ENCODE data around the gene TM9SF1. TPM values are rescaled to one million over a fixed set of nuclear protein-coding genes. Genes with fewer than 3 reads are reported as not detected.

The TM9SF1 gene
- total RNA-seq, 1 experiment from 2014 or later, result 67.8 TPM

DNA sequence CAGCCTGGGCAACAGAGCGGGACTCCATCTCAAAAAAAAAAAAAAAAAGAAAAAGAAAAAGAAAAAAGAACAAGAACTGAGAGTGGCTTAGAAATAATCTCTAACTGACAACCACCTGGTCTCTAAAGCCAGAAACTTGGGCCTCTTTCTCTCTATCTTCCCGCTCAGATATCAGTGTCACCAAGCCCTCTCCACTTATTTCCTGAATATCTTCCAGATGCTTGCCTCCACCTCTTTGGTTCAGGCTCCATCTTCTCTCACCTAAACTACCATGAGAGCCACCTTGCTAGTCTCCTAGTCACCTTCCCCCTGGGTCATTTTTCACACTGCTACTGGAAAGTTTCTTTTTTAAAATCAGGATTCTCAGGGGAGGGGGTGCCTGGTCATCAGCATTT lies 1.8 kb upstream of the TM9SF1 start:
- no peak for DNase-seq (ENCODE audit: unreplicated experiment)
- Mint-ChIP-seq H3K9me3 (ENCODE audit: unreplicated experiment) (no peaks in the 10 kb centered on the region), H3K4me3 (ENCODE audit: unreplicated experiment) (peak overlapping the region; percentile 81), H3K36me3 (ENCODE audit: insufficient read depth, unreplicated experiment) (peaks cover 52% of the 10 kb centered on the region), H3K4me1 (ENCODE audit: insufficient read depth, unreplicated experiment) (peaks cover 18% of the 10 kb centered on the region), H3K27me3 (ENCODE audit: insufficient read depth, unreplicated experiment) (no peaks in the 10 kb centered on the region), H3K27ac (ENCODE audit: low read depth, unreplicated experiment) (no peak overlapping the region)
- POLR2A ChIA-PET, result interaction anchor here (1.1 to 3.9 kb wide), 10 partner anchors 15 to 719 kb away, joined by 3 to 68 read pairs (median 16); partner anchors contain the start of genes CHMP4A, DHRS1, LTB4R2 and MDP1
- intact Hi-C loops (cut with micrococcal nuclease), result loop anchor here (5.0 kb wide), 1 partner anchor 45 kb away; the partner anchor contains the start of gene TINF2
- no TSS peak for BruUV-seq (replicated peaks)
- TF ChIP-seq, protein P1, sequence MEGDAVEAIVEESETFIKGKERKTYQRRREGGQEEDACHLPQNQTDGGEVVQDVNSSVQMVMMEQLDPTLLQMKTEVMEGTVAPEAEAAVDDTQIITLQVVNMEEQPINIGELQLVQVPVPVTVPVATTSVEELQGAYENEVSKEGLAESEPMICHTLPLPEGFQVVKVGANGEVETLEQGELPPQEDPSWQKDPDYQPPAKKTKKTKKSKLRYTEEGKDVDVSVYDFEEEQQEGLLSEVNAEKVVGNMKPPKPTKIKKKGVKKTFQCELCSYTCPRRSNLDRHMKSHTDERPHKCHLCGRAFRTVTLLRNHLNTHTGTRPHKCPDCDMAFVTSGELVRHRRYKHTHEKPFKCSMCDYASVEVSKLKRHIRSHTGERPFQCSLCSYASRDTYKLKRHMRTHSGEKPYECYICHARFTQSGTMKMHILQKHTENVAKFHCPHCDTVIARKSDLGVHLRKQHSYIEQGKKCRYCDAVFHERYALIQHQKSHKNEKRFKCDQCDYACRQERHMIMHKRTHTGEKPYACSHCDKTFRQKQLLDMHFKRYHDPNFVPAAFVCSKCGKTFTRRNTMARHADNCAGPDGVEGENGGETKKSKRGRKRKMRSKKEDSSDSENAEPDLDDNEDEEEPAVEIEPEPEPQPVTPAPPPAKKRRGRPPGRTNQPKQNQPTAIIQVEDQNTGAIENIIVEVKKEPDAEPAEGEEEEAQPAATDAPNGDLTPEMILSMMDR (IDR thresholded peaks at IDR 0.05; ENCODE audit: unreplicated experiment), result no peak
- CTCF ChIA-PET, result interaction anchor here (1.4 to 3.3 kb wide), 3 partner anchors 45 to 111 kb away, joined by 3 to 17 read pairs (median 8); partner anchors contain the start of genes CIDEB and TINF2

DNA sequence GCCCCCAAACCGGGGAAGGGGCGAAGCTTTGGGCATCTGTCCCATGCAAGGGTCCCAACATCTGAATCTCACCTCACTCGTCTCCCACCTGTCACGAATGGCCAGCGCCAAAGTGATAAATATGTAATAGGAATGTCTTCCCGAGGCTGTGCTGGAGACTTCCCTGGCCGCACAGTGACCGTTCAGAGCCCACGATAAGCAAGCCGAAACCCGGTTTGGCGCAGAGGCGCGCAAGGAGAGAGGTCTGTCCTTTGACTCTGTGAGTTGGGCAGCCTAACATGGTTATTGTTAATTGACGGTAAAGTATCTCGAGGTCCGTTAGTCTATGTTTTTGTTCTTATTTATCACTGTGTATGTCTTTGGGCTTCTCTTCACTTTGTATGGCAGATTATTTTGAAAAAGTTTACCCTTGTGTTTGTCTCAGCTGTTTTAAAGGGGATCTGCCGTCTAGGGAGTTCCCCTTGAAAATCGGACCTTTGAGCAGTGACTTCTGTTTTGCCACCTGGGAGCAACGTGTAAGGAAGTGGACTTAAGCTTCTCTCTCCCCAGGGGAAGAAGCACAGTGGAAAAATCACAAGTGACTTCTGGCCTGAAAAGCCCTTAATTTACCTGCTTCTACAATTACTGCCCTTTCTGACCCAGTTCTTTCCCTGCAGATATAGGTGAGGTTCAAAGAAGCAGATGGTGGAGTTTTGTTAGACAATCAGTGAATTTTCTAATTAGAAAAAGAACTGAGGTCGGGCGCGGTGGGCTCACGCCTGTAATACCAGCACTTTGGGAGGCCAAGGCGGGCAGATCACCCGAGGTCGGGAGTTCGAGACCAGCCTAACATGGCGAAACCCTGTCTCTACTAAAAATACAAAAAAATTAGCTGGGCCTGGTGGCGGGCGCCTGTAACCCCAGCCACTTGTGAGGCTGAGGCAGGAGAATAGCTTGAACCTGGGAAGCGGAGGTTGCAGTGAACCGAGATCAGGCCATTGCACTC lies 1.1 kb upstream of the TM9SF1 start:
- DNase-seq (ENCODE audit: unreplicated experiment), result peak; percentile 32
- Mint-ChIP-seq H3K27me3 (ENCODE audit: insufficient read depth, unreplicated experiment) (no peaks in the 10 kb centered on the region), H3K27ac (ENCODE audit: low read depth, unreplicated experiment) (peak overlapping the region; percentile 96), H3K9me3 (ENCODE audit: unreplicated experiment) (no peaks in the 10 kb centered on the region), H3K36me3 (ENCODE audit: insufficient read depth, unreplicated experiment) (peaks cover 45% of the 10 kb centered on the region), H3K4me3 (ENCODE audit: unreplicated experiment) (peak overlapping the region; percentile 81), H3K4me1 (ENCODE audit: insufficient read depth, unreplicated experiment) (peaks cover 18% of the 10 kb centered on the region)
- ChIA-PET POLR2A (interaction anchor here (0.7 to 3.9 kb wide), 32 partner anchors 8 to 895 kb away, joined by 3 to 68 read pairs (median 6); partner anchors contain the start of genes CHMP4A, DCAF11, DHRS1 and EMC9), CTCF (interaction anchor here (0.7 to 3.3 kb wide), 7 partner anchors 10 to 864 kb away, joined by 3 to 17 read pairs (median 3); partner anchors contain the start of genes CIDEB and TINF2)
- BruUV-seq (replicated peaks), result TSS peak; percentile 66
- TF ChIP-seq, protein P1 (IDR thresholded peaks at IDR 0.05; ENCODE audit: unreplicated experiment), result no peak
- intact Hi-C loops (cut with micrococcal nuclease), result loop anchor here (5.0 kb wide), 1 partner anchor 46 kb away; the partner anchor contains the start of gene TINF2

DNA sequence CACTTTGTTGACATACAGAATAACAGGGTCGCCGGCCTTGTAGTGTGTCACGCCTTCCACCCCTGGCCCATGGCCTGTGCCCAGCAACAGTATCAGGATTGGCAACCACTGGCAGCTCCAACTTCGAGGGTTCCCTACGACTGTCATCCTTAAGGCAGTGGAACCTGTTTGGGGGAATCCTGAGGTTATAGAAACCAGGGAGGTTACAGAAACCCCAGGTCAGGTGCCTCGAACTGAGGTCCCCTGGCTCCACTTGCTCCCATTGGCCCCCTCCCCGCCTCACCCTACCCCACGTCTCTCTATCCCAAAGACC lies 412 bp downstream of the TM9SF1 start:
- H3K36me3 Mint-ChIP-seq (ENCODE audit: insufficient read depth, unreplicated experiment), result peaks cover 48% of the 10 kb centered on the region
- peak overlapping the region; percentile 81 for H3K4me3 Mint-ChIP-seq (ENCODE audit: unreplicated experiment)
- intact Hi-C loops (cut with micrococcal nuclease), result loop anchor here (5.0 kb wide), 1 partner anchor 47 kb away; the partner anchor contains the start of gene TINF2
- peaks cover 23% of the 10 kb centered on the region for H3K4me1 Mint-ChIP-seq (ENCODE audit: insufficient read depth, unreplicated experiment)
- TF ChIP-seq, protein P1 (IDR thresholded peaks at IDR 0.05; ENCODE audit: unreplicated experiment), result no peak
- H3K9me3 Mint-ChIP-seq (ENCODE audit: unreplicated experiment), result no peaks in the 10 kb centered on the region
- DNase-seq (ENCODE audit: unreplicated experiment), result no peak
- BruUV-seq (replicated peaks), result TSS peak; percentile 36
- ChIA-PET POLR2A (interaction anchor here (0.8 to 3.9 kb wide), 18 partner anchors 13 to 115 kb away, joined by 3 to 68 read pairs (median 13); partner anchors contain the start of genes CHMP4A, DCAF11, DHRS1 and GMPR2), CTCF (interaction anchor here (1.1 to 3.3 kb wide), 6 partner anchors 11 to 236 kb away, joined by 3 to 17 read pairs (median 5); partner anchors contain the start of gene TSSK4)
- peak overlapping the region; percentile 96 for H3K27ac Mint-ChIP-seq (ENCODE audit: low read depth, unreplicated experiment)
- no peaks in the 10 kb centered on the region for H3K27me3 Mint-ChIP-seq (ENCODE audit: insufficient read depth, unreplicated experiment)

Data from MCF 10A (cell line).